ENCODE results near the gene CCDC68.
"Not testable (repeated sequence)": the region's sequence is repeated elsewhere in the genome, so short reads cannot be mapped to it uniquely, and the experiment has no call there.

The CCDC68 gene

DNA sequence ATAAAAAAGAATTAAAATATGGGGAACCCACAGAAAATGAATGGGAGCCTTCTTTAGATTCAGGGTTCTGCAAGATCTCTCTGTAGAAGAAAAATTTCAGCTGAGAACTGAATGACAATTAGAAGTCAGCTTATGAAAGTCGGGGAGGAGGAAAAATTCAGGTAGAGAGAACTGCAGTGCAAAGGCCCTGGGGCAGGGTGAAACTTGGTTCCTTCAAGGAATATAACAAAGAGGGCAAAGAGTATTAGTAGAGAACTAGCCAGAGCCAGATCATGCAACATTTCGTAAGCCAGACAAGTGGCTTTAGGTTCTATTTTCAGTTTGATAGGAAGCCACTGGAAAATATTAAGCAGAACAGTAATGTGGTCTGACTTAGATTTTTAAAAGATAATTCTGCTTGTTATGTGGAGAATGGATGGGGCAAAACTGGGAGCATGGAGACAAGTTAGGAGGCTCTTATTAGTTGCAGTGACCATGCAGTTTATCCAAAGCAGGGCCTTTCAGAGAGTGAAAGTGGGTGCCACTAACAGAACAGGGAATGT is 103.1 kb downstream of the CCDC68 start:
- TF ChIP-seq, protein P1, sequence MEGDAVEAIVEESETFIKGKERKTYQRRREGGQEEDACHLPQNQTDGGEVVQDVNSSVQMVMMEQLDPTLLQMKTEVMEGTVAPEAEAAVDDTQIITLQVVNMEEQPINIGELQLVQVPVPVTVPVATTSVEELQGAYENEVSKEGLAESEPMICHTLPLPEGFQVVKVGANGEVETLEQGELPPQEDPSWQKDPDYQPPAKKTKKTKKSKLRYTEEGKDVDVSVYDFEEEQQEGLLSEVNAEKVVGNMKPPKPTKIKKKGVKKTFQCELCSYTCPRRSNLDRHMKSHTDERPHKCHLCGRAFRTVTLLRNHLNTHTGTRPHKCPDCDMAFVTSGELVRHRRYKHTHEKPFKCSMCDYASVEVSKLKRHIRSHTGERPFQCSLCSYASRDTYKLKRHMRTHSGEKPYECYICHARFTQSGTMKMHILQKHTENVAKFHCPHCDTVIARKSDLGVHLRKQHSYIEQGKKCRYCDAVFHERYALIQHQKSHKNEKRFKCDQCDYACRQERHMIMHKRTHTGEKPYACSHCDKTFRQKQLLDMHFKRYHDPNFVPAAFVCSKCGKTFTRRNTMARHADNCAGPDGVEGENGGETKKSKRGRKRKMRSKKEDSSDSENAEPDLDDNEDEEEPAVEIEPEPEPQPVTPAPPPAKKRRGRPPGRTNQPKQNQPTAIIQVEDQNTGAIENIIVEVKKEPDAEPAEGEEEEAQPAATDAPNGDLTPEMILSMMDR (conservative IDR thresholded peaks at IDR 0.05; ENCODE audit: low read depth, low read length), result no peak
- H3K4me3 ChIP-seq (ENCODE audit: low read depth, low read length), result no peak overlapping the region
- DNase-seq (ENCODE audit: low read depth), result peak; percentile 8

DNA sequence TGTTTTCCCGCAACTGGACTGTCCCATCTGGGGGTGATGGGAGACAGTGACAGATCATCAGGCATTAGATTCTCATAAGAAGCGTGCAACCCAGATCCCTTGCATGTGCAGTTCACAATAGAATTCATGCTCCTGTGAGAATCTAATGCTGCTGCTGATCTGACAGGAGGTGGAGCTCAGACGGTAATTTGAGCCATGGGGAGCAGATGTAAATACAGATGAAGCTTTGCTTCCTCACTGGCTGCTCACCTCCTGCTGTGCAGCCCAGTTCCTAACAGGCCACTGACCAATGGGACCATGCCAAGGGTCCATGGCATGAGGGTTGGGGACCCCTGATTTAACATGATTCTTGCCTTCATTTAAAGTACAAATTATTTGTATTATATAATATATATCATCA is 104.2 kb downstream of the CCDC68 start:
- H3K4me3 ChIP-seq (ENCODE audit: low read depth, low read length); DNase-seq (ENCODE audit: low read depth): not testable (repeated sequence)

DNA sequence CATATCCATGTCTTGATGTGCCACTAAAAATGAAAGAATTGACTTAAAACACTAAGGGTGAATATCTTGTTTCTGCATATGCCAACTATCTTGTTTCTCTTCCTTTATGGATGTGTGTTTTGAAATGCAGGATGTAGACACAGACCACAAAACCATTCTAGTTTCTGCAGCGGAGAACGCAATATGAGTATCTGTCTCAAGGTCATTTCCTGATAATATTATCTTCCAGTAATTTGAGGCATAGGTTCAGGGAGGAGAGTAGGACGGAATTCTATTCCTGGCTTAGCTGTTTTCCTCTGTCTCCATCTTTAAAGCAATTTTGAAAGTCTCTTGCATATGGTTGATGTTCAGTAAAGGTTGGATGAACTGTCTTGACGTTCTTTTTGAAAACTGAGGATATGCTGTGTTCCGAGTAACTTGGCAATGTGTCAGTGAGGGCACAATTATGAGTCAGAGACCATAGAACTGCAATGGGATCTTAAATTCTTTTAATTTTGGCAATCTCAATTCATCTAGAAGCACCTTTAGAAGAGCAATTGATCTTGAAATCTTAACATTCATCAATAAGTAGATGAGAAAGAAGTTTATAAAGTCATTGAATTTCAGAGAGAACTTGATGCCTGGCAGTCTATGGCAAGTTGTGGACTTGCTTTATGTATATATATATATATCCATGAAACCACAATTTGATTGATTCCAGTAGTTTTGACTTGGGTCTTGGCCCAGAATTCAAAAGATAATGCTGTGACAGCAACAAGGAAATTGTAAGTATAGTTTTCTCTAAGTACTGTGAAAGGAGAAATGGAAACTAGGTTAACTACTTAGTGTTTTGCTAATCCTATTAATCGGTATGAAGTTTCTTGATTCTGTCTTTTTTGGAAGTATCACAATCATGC is 106.2 kb downstream of the CCDC68 start:
- TF ChIP-seq, protein P1 (conservative IDR thresholded peaks at IDR 0.05; ENCODE audit: low read depth, low read length), result no peak
- no peak overlapping the region for H3K4me3 ChIP-seq (ENCODE audit: low read depth, low read length)
- DNase-seq (ENCODE audit: low read depth), result peak; percentile 70

Measured in choroid plexus epithelial cell (primary cell).